ENCODE results near the gene ZP4. TPM values are rescaled to one million over a fixed set of nuclear protein-coding genes. Genes with fewer than 3 reads are reported as not detected.

ZP4 gene
- total and polyA plus RNA-seq, 2 of the 4 experiments (the other 2 are of a cell fraction) = not detected

DNA sequence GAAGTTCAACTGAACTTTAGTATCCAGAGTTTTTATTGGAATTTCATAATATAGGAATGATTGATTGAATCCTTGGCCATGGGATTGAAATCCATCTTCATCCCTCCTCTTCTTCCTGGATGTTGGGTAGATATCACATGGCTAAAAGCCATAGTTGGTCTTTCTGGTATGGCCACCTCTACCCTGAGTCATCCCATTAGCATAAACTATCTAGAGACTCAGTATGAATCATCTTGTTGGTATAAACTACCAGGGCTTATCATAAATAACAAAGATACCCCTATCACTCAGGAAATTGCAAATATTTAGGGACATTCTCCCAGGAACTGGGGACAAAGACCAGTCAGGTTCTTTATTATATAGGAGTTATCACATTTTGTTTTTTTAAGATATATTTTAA, 21.2 kb upstream of the ZP4 start:
- ChIA-PET CTCF (interaction anchor here (1.7 kb wide), 1 partner anchor 12 kb away, joined by 4 read pairs; no protein-coding TSS in a partner anchor), POLR2A (ENCODE audit: unreplicated experiment) (no interaction called here)
- H2BK120ac ChIP-seq (ENCODE audit: low read depth, low read length) = peak overlapping the region; percentile 90; the same call in 1 of the 2 replicates
- intact Hi-C loops (cut with micrococcal nuclease) (no loop called here), in situ Hi-C loops (cut with MboI; ENCODE audit: low sequenced_read_pairs) (no loop called here), dilution Hi-C loops (cut with HindIII; ENCODE audit: low sequenced_read_pairs, unreplicated experiment) (no loop called here)
- H3K9me1 ChIP-seq (ENCODE audit: insufficient read depth, low read length) = no peaks in the 10 kb centered on the region
- H2BK15ac ChIP-seq (ENCODE audit: low read depth, low read length) = no peak overlapping the region
- H3K27ac ChIP-seq (ENCODE audit: insufficient read depth, low read length) = no peak overlapping the region
- no peak overlapping the region for H3K23ac ChIP-seq (ENCODE audit: low read depth, low read length)
- TF ChIP-seq CEBPB (IDR thresholded peaks at IDR 0.05; ENCODE audit: low read depth, low read length) (no peak), SMC3 (IDR thresholded peaks at IDR 0.05; ENCODE audit: low read depth, low read length) (no peak), MXI1 (IDR thresholded peaks at IDR 0.05; ENCODE audit: borderline replicate concordance, low read depth, low read length) (no peak), RCOR1 (IDR thresholded peaks at IDR 0.05; ENCODE audit: insufficient replicate concordance, low read length) (no peak), BHLHE40 (IDR thresholded peaks at IDR 0.05; ENCODE audit: low read depth, low read length) (no peak), MAZ (IDR thresholded peaks at IDR 0.05; ENCODE audit: borderline replicate concordance, low read depth, low read length) (no peak), RAD21 (IDR thresholded peaks at IDR 0.05; ENCODE audit: low read length) (no peak), MAFK (IDR thresholded peaks at IDR 0.05; ENCODE audit: low read depth, low read length) (no peak), RFX5 (IDR thresholded peaks at IDR 0.05; ENCODE audit: low read depth, low read length) (no peak), NFE2L2 (IDR thresholded peaks at IDR 0.05; ENCODE audit: low read depth, low read length) (no peak), POLR2A (IDR thresholded peaks at IDR 0.05; ENCODE audit: low read depth, low read length) (no peak), CHD1 (IDR thresholded peaks at IDR 0.05; ENCODE audit: low read depth, low read length) (no peak), FOS (IDR thresholded peaks at IDR 0.05; ENCODE audit: low read depth, low read length) (no peak)
- TF ChIP-seq, protein P1, sequence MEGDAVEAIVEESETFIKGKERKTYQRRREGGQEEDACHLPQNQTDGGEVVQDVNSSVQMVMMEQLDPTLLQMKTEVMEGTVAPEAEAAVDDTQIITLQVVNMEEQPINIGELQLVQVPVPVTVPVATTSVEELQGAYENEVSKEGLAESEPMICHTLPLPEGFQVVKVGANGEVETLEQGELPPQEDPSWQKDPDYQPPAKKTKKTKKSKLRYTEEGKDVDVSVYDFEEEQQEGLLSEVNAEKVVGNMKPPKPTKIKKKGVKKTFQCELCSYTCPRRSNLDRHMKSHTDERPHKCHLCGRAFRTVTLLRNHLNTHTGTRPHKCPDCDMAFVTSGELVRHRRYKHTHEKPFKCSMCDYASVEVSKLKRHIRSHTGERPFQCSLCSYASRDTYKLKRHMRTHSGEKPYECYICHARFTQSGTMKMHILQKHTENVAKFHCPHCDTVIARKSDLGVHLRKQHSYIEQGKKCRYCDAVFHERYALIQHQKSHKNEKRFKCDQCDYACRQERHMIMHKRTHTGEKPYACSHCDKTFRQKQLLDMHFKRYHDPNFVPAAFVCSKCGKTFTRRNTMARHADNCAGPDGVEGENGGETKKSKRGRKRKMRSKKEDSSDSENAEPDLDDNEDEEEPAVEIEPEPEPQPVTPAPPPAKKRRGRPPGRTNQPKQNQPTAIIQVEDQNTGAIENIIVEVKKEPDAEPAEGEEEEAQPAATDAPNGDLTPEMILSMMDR (conservative IDR thresholded peaks at IDR 0.05; ENCODE audit: low read depth, low read length) = no peak
- TF ChIP-seq, protein P2, sequence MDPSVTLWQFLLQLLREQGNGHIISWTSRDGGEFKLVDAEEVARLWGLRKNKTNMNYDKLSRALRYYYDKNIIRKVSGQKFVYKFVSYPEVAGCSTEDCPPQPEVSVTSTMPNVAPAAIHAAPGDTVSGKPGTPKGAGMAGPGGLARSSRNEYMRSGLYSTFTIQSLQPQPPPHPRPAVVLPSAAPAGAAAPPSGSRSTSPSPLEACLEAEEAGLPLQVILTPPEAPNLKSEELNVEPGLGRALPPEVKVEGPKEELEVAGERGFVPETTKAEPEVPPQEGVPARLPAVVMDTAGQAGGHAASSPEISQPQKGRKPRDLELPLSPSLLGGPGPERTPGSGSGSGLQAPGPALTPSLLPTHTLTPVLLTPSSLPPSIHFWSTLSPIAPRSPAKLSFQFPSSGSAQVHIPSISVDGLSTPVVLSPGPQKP (IDR thresholded peaks at IDR 0.05; ENCODE audit: borderline replicate concordance, low read depth, low read length) = no peak
- TF ChIP-seq, protein P3, sequence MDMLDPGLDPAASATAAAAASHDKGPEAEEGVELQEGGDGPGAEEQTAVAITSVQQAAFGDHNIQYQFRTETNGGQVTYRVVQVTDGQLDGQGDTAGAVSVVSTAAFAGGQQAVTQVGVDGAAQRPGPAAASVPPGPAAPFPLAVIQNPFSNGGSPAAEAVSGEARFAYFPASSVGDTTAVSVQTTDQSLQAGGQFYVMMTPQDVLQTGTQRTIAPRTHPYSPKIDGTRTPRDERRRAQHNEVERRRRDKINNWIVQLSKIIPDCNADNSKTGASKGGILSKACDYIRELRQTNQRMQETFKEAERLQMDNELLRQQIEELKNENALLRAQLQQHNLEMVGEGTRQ (IDR thresholded peaks at IDR 0.05; ENCODE audit: low read depth, low read length) = no peak
- H4K5ac ChIP-seq (ENCODE audit: low read depth, low read length) = no peak overlapping the region
- H3K4me1 ChIP-seq (ENCODE audit: control insufficient read depth, insufficient read depth, low read length) = no peaks in the 10 kb centered on the region
- no peak overlapping the region for H2AK5ac ChIP-seq (ENCODE audit: low read depth, low read length)
- ATAC-seq (ENCODE audit: low read depth) = peak; percentile 63
- peaks cover 2% of the 10 kb centered on the region; the same call in 1 of the 2 replicates for H3K9me3 ChIP-seq (ENCODE audit: control insufficient read depth, insufficient read depth, low read length)
- no peak overlapping the region for H4K91ac ChIP-seq (ENCODE audit: insufficient read depth, low read depth, low read length)
- H3K36me3 ChIP-seq (ENCODE audit: control insufficient read depth, insufficient read depth, low read length) = no peaks in the 10 kb centered on the region
- H4K8ac ChIP-seq (ENCODE audit: low read depth in 2 of 2, low read length in 2 of 2) = no peak overlapping the region
- H2BK20ac ChIP-seq (ENCODE audit: low read depth, low read length) = 0 out of 2 replicates have a peak overlapping the region, but pooled peaks have one; percentile 52
- H3K4me2 ChIP-seq (ENCODE audit: low read depth, low read length) = no peak overlapping the region
- H3K4me3 ChIP-seq (ENCODE audit: insufficient read depth, low read depth, low read length) = no peak overlapping the region
- H3K14ac ChIP-seq (replicated peaks; ENCODE audit: low read depth, low read length) = no peak overlapping the region
- peak overlapping the region; percentile 33 for H2BK5ac ChIP-seq (ENCODE audit: low read depth, low read length, poor library complexity, severe bottlenecking)
- H3K18ac ChIP-seq (ENCODE audit: low read depth, low read length) = no peak overlapping the region
- H3K56ac ChIP-seq (ENCODE audit: extremely low read depth, insufficient read depth, low read length) = no peak overlapping the region
- no peak overlapping the region for H2AK9ac ChIP-seq (replicated peaks; ENCODE audit: low read depth, low read length, poor library complexity)
- H4K20me1 ChIP-seq (ENCODE audit: insufficient read depth, low read length) = no peaks in the 10 kb centered on the region
- H3K9ac ChIP-seq (ENCODE audit: low read depth, low read length) = no peak overlapping the region
- no peaks in the 10 kb centered on the region for H3K27me3 ChIP-seq (ENCODE audit: control insufficient read depth, insufficient read depth, low read length)
- peak; percentile 17 for DNase-seq
- no peak overlapping the region for H2AFZ ChIP-seq (replicated peaks; ENCODE audit: low read length, poor library complexity)
- no peak overlapping the region for H3K4ac ChIP-seq (ENCODE audit: low read depth, low read length)
- no TSS peak for BruUV-seq (replicated peaks)
- H3K79me1 ChIP-seq (ENCODE audit: low read depth in 1 of 2, low read length in 2 of 2) = no peaks in the 10 kb centered on the region

Data from IMR-90 (cell line).